DMS153 treated with DMSO at 0.1 percent for 48 hours (cell line): ENCODE results near the gene CTDSPL.
"Not testable (repeated sequence)": the region's sequence is repeated elsewhere in the genome, so short reads cannot be mapped to it uniquely, and the experiment has no call there.

Experiments
- DNase-seq: peaks from one replicate; lab custom pipeline; 2025; ENCODE audit not compliant: unreplicated experiment; lab: John Stamatoyannopoulos, UW

CTDSPL gene

DNA sequence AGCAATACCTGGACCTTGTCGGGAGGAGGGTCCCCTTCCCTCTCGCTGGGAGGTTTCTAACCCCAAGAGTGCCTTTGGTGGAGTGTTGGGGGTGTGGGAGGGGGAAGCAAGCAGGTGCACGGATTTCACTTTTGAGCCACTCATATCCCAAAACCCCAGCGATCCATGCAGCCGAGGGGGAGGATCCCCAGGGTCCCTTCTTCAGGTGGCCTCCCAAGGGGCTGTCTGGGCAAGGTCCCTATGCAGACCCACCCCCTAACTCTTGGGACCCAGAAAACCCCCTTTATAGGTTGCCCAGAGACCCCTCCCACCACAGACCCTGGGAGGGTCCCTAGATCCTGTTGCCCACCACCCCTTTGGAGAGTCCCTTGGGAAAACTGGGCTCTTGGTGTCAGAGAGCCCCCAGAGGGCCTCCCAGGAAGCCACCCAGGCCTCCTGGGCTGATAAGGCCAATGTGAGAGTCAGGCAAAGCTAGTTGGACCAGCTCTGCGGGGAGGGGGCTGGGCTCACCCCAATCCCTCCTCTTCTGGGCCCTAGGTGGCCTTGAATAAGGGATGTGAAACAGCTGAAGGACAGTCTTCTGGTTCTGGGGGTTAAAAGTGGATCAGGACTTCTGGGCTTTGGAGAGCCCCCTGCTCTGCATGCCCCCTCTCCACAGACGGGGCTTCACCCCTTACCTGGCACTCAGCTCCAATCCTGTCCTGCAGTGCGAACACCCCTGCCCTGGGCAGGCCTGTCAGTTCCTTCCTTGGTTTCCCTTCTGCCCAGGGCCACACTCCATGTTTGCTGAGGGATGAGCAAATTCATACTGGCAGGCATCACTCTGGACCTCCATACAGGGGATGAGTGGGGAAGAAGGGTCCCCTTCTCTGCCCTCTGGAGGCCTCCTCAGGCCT, 168.7 kb downstream of the CTDSPL start:
- DNase-seq, result no peak

DNA sequence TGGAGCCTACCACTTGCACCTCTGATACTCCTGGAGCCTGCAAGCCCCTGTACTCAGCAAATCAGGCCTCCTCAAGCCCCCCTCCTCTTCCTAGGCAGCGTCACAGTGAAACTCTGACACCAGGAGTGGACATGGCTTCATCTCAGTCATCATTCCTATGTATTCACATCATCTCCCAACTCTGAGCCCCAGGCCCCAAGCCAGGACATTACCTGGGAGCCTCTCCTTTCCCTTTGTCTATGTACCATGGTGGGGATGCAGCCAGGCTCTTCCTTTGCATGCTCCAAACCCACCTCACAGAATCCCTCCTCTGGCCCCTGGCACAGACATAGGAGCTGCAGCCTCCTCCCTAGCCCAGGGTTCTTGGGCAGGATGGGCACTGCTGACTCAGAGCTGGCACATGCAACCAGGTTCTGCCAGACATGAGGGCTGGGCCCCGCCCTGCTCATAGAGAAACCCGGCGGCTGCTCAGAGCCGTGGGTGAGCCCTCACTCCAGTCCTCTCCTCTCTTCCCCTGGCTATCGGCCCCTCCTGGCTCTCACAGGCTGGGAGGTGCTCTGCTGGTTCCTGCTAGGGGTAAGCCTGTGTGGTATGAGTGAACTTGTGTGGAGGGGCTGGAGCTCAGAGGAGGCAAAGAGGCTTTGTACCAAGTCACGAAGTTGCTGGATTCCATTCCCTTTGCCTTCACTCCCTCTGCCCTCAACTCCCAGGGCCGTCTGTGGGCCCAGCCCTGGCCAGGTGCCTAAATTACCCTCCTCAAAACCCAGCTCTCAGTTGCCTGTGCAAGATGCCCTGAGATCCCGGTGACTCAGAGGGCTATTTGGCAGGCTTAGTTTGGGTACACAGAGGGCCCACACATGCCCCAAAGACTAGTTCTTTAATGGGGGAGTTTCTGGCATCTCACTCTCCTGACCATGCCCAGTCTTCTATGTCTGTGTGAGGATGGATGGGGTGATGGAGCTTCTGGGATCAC, 169.6 kb downstream of the CTDSPL start:
- no peak for DNase-seq

DNA sequence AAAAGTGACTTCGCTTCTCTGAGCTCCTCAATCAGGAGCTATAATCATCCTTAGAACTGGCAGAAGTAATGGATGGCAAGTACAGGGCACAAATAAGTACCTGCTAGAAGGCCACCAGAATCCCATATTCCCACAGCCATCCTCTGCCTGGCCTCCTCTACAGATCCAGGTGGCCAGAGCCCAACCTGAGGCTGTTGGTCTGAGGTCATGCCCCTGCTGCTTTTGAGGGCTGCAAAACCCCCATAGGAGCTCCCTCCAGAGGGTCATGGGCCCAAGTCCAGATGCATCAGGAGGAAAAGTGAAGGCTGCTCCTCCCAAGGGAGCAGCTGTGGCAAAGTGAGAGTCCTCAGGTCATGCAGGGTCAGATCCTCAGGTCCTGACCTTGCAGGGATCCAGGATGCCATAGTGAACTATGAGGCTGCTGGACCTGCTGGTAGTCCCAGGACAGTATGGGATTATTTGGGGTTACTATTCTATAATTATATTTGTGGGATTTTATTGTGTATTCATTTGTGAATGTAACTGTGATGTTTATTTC, 170.7 kb downstream of the CTDSPL start:
- no peak for DNase-seq

DNA sequence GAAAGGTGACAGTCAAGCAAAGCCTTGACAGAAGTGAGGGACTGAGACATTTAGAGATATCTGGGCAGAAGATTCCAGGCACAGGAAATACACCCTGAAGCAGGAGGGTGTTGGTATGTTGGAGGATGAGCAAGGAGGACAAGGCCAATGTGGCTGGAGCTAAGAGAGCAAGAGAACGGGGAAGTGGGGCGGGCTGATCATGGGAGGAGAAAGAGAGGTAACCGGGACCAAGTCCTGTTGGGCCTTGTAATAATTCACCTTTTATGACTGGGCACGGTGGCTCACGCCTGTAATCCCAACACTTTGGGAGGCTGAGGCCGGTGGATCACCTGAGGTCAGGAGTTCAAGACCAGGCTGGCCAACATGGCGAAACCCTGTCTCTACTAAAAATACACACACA, 171.9 kb downstream of the CTDSPL start:
- DNase-seq, result not testable (repeated sequence)
